Measurements from ENCODE around the gene WWP2. TPM values are rescaled to one million over a fixed set of nuclear protein-coding genes. Genes with fewer than 3 reads are reported as not detected.

The WWP2 gene
- total RNA-seq, 3 donors from 2014 or later (not counting 1 experiment from before 2014, with no cell fraction given) = 72.8 to 95.6 (median 81.6) TPM

- DNase-seq (no peak), ATAC-seq (no peak)
- peaks cover 5% of the 10 kb centered on the region for H3K36me3 Mint-ChIP-seq
- Histone ChIP-seq H3K27ac (ENCODE audit: low read length) (no peak overlapping the region), H3K36me3 (ENCODE audit: control insufficient read depth, insufficient read depth, low read length) (peaks cover 26% of the 10 kb centered on the region), H3K27me3 (ENCODE audit: control insufficient read depth, insufficient read depth, low read length) (no peaks in the 10 kb centered on the region), H3K4me1 (ENCODE audit: control insufficient read depth, insufficient read depth, low read length) (no peaks in the 10 kb centered on the region), H3K4me3 (ENCODE audit: low read length) (no peak overlapping the region), H3K9me3 (ENCODE audit: control insufficient read depth, insufficient read depth, low read length) (no peaks in the 10 kb centered on the region)
- H3K4me3 Mint-ChIP-seq = no peak overlapping the region
- no peak overlapping the region for H3K27ac Mint-ChIP-seq
- no peak for TF ChIP-seq CTCF (IDR thresholded peaks at IDR 0.05)
- 97% methylated on average over 5 of the region's 5 CpGs for WGBS (ENCODE audit: insufficient coverage)
- no peaks in the 10 kb centered on the region for H3K27me3 Mint-ChIP-seq (ENCODE audit: low read depth in 2 of 2)
- H3K4me1 Mint-ChIP-seq = peaks cover 0 to 15% of the 10 kb centered on the region in 2 donors
- no peaks in the 10 kb centered on the region for H3K9me3 Mint-ChIP-seq
- intact Hi-C loops (cut with micrococcal nuclease) = no loop called here
Measured at GRCh38 chr16:69847643-69848042, 85.5 kb downstream of the WWP2 start.

GRCh38 chr16:69848637-69849545 lies 86.8 kb downstream of the WWP2 start:
- Mint-ChIP-seq H3K9me3 (no peaks in the 10 kb centered on the region), H3K27ac (no peak overlapping the region), H3K4me3 (no peak overlapping the region), H3K4me1 (peaks cover 7 to 26% of the 10 kb centered on the region in 2 donors), H3K36me3 (no peaks in the 10 kb centered on the region), H3K27me3 (ENCODE audit: low read depth in 2 of 2) (no peaks in the 10 kb centered on the region)
- Histone ChIP-seq H3K36me3 (ENCODE audit: control insufficient read depth, insufficient read depth, low read length) (peaks cover 27% of the 10 kb centered on the region), H3K4me1 (ENCODE audit: control insufficient read depth, insufficient read depth, low read length) (no peaks in the 10 kb centered on the region), H3K27me3 (ENCODE audit: control insufficient read depth, insufficient read depth, low read length) (no peaks in the 10 kb centered on the region), H3K27ac (ENCODE audit: low read length) (no peak overlapping the region), H3K4me3 (ENCODE audit: low read length) (no peak overlapping the region), H3K9me3 (ENCODE audit: control insufficient read depth, insufficient read depth, low read length) (no peaks in the 10 kb centered on the region)
- DNase-seq = no peak
- intact Hi-C loops (cut with micrococcal nuclease) = no loop called here
- no peak for ATAC-seq
- TF ChIP-seq CTCF (IDR thresholded peaks at IDR 0.05) = no peak
- 77% methylated on average over 8 of the region's 8 CpGs for WGBS (ENCODE audit: insufficient coverage)

GRCh38 chr16:69851491-69852240 lies 89.5 kb downstream of the WWP2 start:
- no peak overlapping the region for H3K4me3 ChIP-seq (ENCODE audit: low read length)
- no peak overlapping the region for H3K27ac ChIP-seq (ENCODE audit: low read length)
- Mint-ChIP-seq H3K27ac (no peak overlapping the region), H3K4me1 (peaks cover 12 to 41% of the 10 kb centered on the region in 2 donors), H3K27me3 (ENCODE audit: low read depth in 2 of 2) (no peaks in the 10 kb centered on the region), H3K9me3 (no peaks in the 10 kb centered on the region), H3K4me3 (no peak overlapping the region), H3K36me3 (no peaks in the 10 kb centered on the region)
- H3K4me1 ChIP-seq (ENCODE audit: control insufficient read depth, insufficient read depth, low read length) = no peaks in the 10 kb centered on the region
- intact Hi-C loops (cut with micrococcal nuclease) = no loop called here
- ATAC-seq (no peak), DNase-seq (no peak)
- H3K36me3 ChIP-seq (ENCODE audit: control insufficient read depth, insufficient read depth, low read length) = peaks cover 19% of the 10 kb centered on the region
- TF ChIP-seq CTCF (IDR thresholded peaks at IDR 0.05) = no peak
- H3K27me3 ChIP-seq (ENCODE audit: control insufficient read depth, insufficient read depth, low read length) = no peaks in the 10 kb centered on the region
- over 99% methylated on average over 8 of the region's 13 CpGs for WGBS (ENCODE audit: insufficient coverage)
- no peaks in the 10 kb centered on the region for H3K9me3 ChIP-seq (ENCODE audit: control insufficient read depth, insufficient read depth, low read length)
